MM.1S (cell line): Measurements from ENCODE around the gene MEGF8.

ENCODE experiments used
- EZH2 ChIP-seq: fragments of 300-600 bp; sonication (generic); optimal IDR thresholded peaks from 2 replicates; pipeline ENCODE3; 2017; ENCODE audit warnings: low read depth, mild to moderate bottlenecking, antibody characterized with exemption, low read length, mixed read lengths
- EZH2phosphoT487 ChIP-seq: fragments of 300-600 bp; sonication (generic); IDR thresholded peaks from 2 replicates; pipeline ENCODE4 v1.6.1; 2018; ENCODE audit warnings: antibody characterized with exemption, low read length
- TF ChIP-seq, protein P1 (sequence below): fragments of 300-600 bp; sonication (generic); IDR thresholded peaks from 2 replicates; pipeline ENCODE4 v1.5.1; 2016; ENCODE audit warnings: antibody characterized with exemption, low read length, mixed read lengths

DNA sequence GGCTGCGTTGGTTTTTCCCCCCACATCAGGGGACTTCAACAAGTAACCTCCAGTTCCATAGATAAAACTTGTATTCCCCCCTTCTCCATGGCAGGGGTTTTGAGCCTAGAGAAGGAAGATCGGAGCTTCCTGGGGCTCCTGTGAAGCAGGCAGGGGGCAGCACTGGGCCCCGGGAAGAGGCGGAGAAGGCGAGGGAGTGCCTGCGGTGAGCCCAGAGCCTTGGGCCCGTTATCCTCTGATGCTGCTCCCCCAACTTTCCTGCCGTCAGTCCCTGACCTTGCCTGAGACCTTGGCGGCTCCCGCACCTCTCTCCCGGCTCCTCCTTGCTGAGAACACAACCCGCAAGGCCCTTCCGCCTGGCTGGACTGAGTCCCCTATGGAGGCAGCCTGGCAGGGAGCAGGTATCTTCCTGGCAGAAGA lies 99.3 kb downstream of the MEGF8 start:
- TF ChIP-seq, protein P1, sequence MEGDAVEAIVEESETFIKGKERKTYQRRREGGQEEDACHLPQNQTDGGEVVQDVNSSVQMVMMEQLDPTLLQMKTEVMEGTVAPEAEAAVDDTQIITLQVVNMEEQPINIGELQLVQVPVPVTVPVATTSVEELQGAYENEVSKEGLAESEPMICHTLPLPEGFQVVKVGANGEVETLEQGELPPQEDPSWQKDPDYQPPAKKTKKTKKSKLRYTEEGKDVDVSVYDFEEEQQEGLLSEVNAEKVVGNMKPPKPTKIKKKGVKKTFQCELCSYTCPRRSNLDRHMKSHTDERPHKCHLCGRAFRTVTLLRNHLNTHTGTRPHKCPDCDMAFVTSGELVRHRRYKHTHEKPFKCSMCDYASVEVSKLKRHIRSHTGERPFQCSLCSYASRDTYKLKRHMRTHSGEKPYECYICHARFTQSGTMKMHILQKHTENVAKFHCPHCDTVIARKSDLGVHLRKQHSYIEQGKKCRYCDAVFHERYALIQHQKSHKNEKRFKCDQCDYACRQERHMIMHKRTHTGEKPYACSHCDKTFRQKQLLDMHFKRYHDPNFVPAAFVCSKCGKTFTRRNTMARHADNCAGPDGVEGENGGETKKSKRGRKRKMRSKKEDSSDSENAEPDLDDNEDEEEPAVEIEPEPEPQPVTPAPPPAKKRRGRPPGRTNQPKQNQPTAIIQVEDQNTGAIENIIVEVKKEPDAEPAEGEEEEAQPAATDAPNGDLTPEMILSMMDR, result no peak
- TF ChIP-seq EZH2 (no peak), EZH2phosphoT487 (no peak)
